OCI-LY7 (cell line): Measurements from ENCODE around the gene ADAM33.

Experiments
- CTCF ChIP-seq: fragments of 200-600 bp; sonication (generic); conservative IDR thresholded peaks from 2 replicates; pipeline ENCODE4 v1.5.1; 2014; ENCODE audit warnings: mild to moderate bottlenecking, antibody characterized with exemption, low read length, moderate library complexity, mixed read lengths
- EZH2phosphoT487 ChIP-seq: fragments of 200-600 bp; sonication (generic); IDR thresholded peaks from 2 replicates; pipeline ENCODE4 v1.6.1; 2018; ENCODE audit warnings: low read depth, borderline replicate concordance, mild to moderate bottlenecking, mixed run types, antibody characterized with exemption, low read length, moderate library complexity, mixed read lengths

DNA sequence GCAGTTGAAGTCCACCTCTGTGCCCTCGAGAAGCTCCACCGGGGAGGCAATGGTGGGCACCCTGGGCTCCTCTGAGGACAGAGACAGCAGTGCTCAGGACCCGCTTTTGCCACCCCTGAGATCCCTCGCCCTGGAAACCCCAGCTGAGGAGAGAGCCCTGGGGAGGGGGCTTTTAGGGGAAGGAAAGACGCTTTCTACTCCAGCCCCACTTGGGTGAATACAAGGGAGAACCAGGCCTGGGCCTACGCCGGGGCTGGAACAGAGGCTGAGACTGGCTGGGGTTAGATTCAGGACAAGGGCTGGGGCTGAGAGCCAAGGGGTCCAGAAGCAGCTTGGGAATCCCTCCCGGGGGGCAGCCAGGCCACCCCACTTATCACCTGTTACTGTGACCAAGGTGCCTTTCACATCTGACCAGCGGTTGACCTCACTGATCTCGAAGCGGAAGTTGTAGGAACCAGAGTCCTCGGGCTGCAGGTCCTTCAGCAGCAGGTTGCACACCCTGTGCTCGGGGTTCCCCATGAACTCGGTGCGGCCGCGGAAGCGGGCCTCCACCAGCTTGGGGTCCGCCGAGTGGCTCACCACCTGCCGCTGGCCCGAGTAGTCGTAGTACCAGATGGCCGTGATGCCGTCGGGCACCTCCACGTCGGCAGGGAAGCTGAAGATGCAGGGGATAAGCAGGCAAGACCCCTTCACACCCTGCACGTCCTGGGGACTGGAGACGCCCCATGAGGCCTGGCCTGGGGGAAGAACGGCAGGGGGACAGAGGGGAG is 24.3 kb upstream of the ADAM33 start:
- TF ChIP-seq EZH2phosphoT487 (no peak), CTCF (no peak)
